Measurements from ENCODE around the gene GNAO1.

DNA sequence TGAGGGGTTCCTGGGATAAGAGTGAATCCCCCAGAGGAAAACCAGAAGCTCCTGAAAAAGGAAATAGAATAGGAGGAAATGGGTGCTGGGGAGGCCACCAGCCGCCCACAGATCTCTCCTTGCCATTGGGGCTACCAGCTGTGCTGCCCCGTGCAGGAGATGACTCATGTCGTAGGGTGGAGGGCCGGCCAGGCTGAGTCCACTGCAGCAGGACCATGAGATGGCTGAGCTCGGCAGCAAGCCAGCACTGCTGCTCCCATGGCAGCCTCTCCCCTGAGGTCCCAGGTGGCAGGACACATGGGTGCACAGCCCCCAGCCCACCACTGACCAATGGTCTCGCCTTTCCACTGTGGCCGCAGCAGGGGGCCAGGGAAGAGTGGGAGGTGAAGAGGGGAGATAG lies 95.5 kb downstream of the GNAO1 start:
- TF ChIP-seq, protein P1, sequence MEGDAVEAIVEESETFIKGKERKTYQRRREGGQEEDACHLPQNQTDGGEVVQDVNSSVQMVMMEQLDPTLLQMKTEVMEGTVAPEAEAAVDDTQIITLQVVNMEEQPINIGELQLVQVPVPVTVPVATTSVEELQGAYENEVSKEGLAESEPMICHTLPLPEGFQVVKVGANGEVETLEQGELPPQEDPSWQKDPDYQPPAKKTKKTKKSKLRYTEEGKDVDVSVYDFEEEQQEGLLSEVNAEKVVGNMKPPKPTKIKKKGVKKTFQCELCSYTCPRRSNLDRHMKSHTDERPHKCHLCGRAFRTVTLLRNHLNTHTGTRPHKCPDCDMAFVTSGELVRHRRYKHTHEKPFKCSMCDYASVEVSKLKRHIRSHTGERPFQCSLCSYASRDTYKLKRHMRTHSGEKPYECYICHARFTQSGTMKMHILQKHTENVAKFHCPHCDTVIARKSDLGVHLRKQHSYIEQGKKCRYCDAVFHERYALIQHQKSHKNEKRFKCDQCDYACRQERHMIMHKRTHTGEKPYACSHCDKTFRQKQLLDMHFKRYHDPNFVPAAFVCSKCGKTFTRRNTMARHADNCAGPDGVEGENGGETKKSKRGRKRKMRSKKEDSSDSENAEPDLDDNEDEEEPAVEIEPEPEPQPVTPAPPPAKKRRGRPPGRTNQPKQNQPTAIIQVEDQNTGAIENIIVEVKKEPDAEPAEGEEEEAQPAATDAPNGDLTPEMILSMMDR (conservative IDR thresholded peaks at IDR 0.05; ENCODE audit: low read depth, low read length), result no peak
- no peak for TF ChIP-seq EZH2phosphoT487 (IDR thresholded peaks at IDR 0.05; ENCODE audit: borderline replicate concordance, low read length)

Data from PC-3 (cell line).